Measurements from ENCODE around the gene RAB11FIP4. TPM values are rescaled to one million over a fixed set of nuclear protein-coding genes. Genes with fewer than 3 reads are reported as not detected.
A peak's percentile ranks its signal among the peaks of the same experiment; 100 is the strongest.

The RAB11FIP4 gene
- total RNA-seq, 1 donor from 2014 or later, result 10.2 TPM

GRCh38 chr17:31515267-31515666 is 123.8 kb downstream of the RAB11FIP4 start:
- Histone ChIP-seq H3F3A (ENCODE audit: low read depth) (no peaks in the 10 kb centered on the region), H3K4me2 (no peak overlapping the region), H4K20me1 (ENCODE audit: low read depth) (no peaks in the 10 kb centered on the region), H3K9me3 (ENCODE audit: low read depth) (no peaks in the 10 kb centered on the region), H3K4me1 (no peaks in the 10 kb centered on the region), H2AFZ (replicated peaks) (no peak overlapping the region), H3K79me2 (ENCODE audit: low read depth) (no peaks in the 10 kb centered on the region), H3K27ac (no peak overlapping the region), H3K27me3 (no peaks in the 10 kb centered on the region), H3K9ac (no peak overlapping the region), H3K4me3 (no peak overlapping the region), H3K36me3 (no peaks in the 10 kb centered on the region)
- DNase-seq (ENCODE audit: low spot score), result no peak
- Mint-ChIP-seq H3K36me3 (no peaks in the 10 kb centered on the region), H3K4me3 (no peak overlapping the region), H3K27ac (no peak overlapping the region), H3K4me1 (peaks cover 2% of the 10 kb centered on the region), H3K27me3 (ENCODE audit: insufficient read depth, low read depth) (peaks cover 2% of the 10 kb centered on the region), H3K9me3 (no peaks in the 10 kb centered on the region)
- no peak for TF ChIP-seq EZH2 (IDR thresholded peaks at IDR 0.05)
- TF ChIP-seq EZH2phosphoT487 (IDR thresholded peaks at IDR 0.05), result no peak

DNA sequence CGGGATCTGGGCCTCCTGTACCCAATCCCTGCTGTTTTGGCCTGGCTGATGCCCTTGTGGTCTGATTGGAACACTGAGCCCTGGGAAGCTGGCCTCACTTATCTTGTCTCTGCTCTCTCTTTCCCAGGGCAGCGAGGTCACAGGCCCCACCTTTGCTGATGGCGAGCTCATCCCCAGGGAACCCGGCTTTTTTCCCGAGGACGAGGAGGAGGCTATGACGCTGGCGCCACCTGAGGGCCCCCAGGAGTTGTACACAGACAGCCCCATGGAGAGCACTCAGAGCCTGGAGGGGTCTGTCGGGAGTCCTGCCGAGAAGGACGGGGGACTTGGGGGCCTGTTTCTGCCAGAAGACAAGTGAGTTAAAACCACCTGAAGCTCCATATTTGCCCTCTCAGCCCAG is 126.0 kb downstream of the RAB11FIP4 start:
- no peak overlapping the region for H3K4me3 ChIP-seq
- H3K36me3 ChIP-seq, result no peaks in the 10 kb centered on the region
- H3K27ac ChIP-seq, result no peak overlapping the region
- Mint-ChIP-seq H3K27me3 (ENCODE audit: insufficient read depth, low read depth) (no peaks in the 10 kb centered on the region), H3K4me3 (no peak overlapping the region), H3K4me1 (peaks cover 3% of the 10 kb centered on the region), H3K27ac (no peak overlapping the region), H3K9me3 (no peaks in the 10 kb centered on the region), H3K36me3 (no peaks in the 10 kb centered on the region)
- DNase-seq (ENCODE audit: low spot score), result peak; percentile 69
- H2AFZ ChIP-seq (replicated peaks), result no peak overlapping the region
- H4K20me1 ChIP-seq (ENCODE audit: low read depth), result no peaks in the 10 kb centered on the region
- H3K9me3 ChIP-seq (ENCODE audit: low read depth), result no peaks in the 10 kb centered on the region
- no peaks in the 10 kb centered on the region for H3K27me3 ChIP-seq
- H3K4me1 ChIP-seq, result no peaks in the 10 kb centered on the region
- no peaks in the 10 kb centered on the region for H3F3A ChIP-seq (ENCODE audit: low read depth)
- H3K4me2 ChIP-seq, result no peak overlapping the region
- TF ChIP-seq, protein P1, sequence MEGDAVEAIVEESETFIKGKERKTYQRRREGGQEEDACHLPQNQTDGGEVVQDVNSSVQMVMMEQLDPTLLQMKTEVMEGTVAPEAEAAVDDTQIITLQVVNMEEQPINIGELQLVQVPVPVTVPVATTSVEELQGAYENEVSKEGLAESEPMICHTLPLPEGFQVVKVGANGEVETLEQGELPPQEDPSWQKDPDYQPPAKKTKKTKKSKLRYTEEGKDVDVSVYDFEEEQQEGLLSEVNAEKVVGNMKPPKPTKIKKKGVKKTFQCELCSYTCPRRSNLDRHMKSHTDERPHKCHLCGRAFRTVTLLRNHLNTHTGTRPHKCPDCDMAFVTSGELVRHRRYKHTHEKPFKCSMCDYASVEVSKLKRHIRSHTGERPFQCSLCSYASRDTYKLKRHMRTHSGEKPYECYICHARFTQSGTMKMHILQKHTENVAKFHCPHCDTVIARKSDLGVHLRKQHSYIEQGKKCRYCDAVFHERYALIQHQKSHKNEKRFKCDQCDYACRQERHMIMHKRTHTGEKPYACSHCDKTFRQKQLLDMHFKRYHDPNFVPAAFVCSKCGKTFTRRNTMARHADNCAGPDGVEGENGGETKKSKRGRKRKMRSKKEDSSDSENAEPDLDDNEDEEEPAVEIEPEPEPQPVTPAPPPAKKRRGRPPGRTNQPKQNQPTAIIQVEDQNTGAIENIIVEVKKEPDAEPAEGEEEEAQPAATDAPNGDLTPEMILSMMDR (IDR thresholded peaks at IDR 0.05), result peak; percentile 59
- TF ChIP-seq EZH2 (IDR thresholded peaks at IDR 0.05), result no peak
- TF ChIP-seq EZH2phosphoT487 (IDR thresholded peaks at IDR 0.05), result no peak
- H3K9ac ChIP-seq, result no peak overlapping the region
- no peaks in the 10 kb centered on the region for H3K79me2 ChIP-seq (ENCODE audit: low read depth)

- Histone ChIP-seq H3K36me3 (no peaks in the 10 kb centered on the region), H2AFZ (replicated peaks) (no peak overlapping the region), H3K9ac (no peak overlapping the region), H3K4me3 (no peak overlapping the region), H3K79me2 (ENCODE audit: low read depth) (no peaks in the 10 kb centered on the region), H3K27me3 (no peaks in the 10 kb centered on the region), H3K4me2 (no peak overlapping the region), H3K27ac (no peak overlapping the region), H4K20me1 (ENCODE audit: low read depth) (no peaks in the 10 kb centered on the region), H3F3A (ENCODE audit: low read depth) (no peaks in the 10 kb centered on the region), H3K4me1 (no peaks in the 10 kb centered on the region), H3K9me3 (ENCODE audit: low read depth) (no peaks in the 10 kb centered on the region)
- H3K4me3 Mint-ChIP-seq, result no peak overlapping the region
- peaks cover 3% of the 10 kb centered on the region for H3K4me1 Mint-ChIP-seq
- TF ChIP-seq, protein P1 (IDR thresholded peaks at IDR 0.05), result no peak
- TF ChIP-seq EZH2phosphoT487 (IDR thresholded peaks at IDR 0.05), result no peak
- no peak for TF ChIP-seq EZH2 (IDR thresholded peaks at IDR 0.05)
- H3K36me3 Mint-ChIP-seq, result no peaks in the 10 kb centered on the region
- H3K9me3 Mint-ChIP-seq, result no peaks in the 10 kb centered on the region
- H3K27ac Mint-ChIP-seq, result no peak overlapping the region
- DNase-seq (ENCODE audit: low spot score), result no peak
- H3K27me3 Mint-ChIP-seq (ENCODE audit: insufficient read depth, low read depth), result no peaks in the 10 kb centered on the region
These were observed 127.0 kb downstream of the RAB11FIP4 start for GRCh38 chr17:31518478-31518877.

DNA sequence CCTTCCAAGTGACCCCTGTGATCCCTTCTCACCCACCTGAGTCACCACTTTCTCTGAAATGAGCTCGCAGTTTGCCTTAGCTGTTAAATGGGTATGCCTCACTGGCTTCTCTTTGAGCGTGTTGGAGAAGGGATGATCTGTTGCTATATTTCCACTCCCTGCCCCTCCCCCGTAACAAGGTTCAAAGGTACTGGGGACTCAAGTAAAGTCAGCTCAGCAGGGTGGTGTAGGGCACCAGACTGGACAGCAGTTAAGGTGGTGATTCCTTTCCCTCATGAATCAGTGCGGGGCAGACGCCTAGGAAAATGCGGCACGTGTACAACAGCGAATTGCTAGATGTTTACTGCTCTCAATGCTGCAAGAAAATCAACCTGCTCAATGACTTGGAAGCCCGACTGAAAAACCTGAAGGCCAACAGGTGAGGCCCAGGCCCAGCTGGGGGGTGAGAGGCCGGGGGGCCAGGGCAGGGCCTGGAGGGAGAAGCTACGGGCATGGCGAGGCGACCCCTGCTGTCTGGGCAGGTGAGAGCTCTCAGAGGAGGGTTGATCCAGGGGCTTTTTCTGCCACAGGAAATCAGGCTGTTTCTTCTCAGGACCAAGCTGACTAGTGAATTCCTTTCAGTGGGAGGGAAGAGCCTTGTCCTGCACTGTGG is 130.3 kb downstream of the RAB11FIP4 start:
- DNase-seq (ENCODE audit: low spot score), result no peak
- H3K4me3 Mint-ChIP-seq, result no peak overlapping the region

More for the DNA sequence above, 130.3 kb downstream of the RAB11FIP4 start:
- Histone ChIP-seq H3K4me2 (no peak overlapping the region), H4K20me1 (ENCODE audit: low read depth) (no peaks in the 10 kb centered on the region), H2AFZ (replicated peaks) (no peak overlapping the region), H3K4me1 (no peaks in the 10 kb centered on the region), H3K9me3 (ENCODE audit: low read depth) (no peaks in the 10 kb centered on the region), H3K79me2 (ENCODE audit: low read depth) (no peaks in the 10 kb centered on the region), H3K27me3 (no peaks in the 10 kb centered on the region), H3K4me3 (no peak overlapping the region), H3K9ac (no peak overlapping the region), H3K27ac (no peak overlapping the region), H3F3A (ENCODE audit: low read depth) (no peaks in the 10 kb centered on the region), H3K36me3 (no peaks in the 10 kb centered on the region)
- Mint-ChIP-seq H3K9me3 (no peaks in the 10 kb centered on the region), H3K27ac (no peak overlapping the region), H3K36me3 (no peaks in the 10 kb centered on the region), H3K27me3 (ENCODE audit: insufficient read depth, low read depth) (no peaks in the 10 kb centered on the region), H3K4me1 (peaks cover 3% of the 10 kb centered on the region)
- TF ChIP-seq, protein P1 (IDR thresholded peaks at IDR 0.05), result no peak
- TF ChIP-seq EZH2 (IDR thresholded peaks at IDR 0.05) (no peak), EZH2phosphoT487 (IDR thresholded peaks at IDR 0.05) (no peak)

Data from neural progenitor cell (in vitro differentiated cells).